OCI-LY1 (cell line): ENCODE results near the gene UBE2R2.

Experiments
- EZH2 ChIP-seq: fragments of 200-600 bp; sonication (generic), shearing (Covaris generic); IDR thresholded peaks from 2 replicates; pipeline ENCODE4 v1.8.0; 2017; ENCODE audit warnings: borderline replicate concordance, mixed run types, mild to moderate bottlenecking, antibody characterized with exemption, low read length, moderate library complexity, mixed read lengths
- TF ChIP-seq, protein P1 (sequence below): fragments of 200-600 bp; sonication (generic), shearing (Covaris generic); IDR thresholded peaks from 2 replicates; pipeline ENCODE4 v1.5.1; 2017; ENCODE audit warnings: mild to moderate bottlenecking, antibody characterized with exemption, low read length, moderate library complexity, mixed read lengths

DNA sequence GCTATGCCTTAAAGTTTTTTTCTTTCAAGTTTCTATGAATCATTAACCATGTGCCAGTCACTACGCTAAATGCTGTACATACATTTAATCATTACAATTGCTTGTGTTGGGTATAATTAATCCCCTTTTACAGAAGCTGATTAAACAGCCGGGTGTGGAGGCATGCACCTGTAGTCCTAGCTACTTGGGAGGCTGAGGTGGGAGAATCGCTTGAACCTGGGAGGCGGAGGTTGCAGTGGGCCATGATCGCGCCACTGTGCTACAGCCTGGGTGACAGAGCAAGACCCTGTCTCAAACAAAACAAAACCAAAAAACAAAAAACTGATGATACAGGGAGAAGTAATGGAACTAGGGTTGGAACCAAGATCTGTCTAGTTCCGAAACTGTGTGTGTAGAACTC is 1.2 kb upstream of the UBE2R2 start:
- TF ChIP-seq, protein P1, sequence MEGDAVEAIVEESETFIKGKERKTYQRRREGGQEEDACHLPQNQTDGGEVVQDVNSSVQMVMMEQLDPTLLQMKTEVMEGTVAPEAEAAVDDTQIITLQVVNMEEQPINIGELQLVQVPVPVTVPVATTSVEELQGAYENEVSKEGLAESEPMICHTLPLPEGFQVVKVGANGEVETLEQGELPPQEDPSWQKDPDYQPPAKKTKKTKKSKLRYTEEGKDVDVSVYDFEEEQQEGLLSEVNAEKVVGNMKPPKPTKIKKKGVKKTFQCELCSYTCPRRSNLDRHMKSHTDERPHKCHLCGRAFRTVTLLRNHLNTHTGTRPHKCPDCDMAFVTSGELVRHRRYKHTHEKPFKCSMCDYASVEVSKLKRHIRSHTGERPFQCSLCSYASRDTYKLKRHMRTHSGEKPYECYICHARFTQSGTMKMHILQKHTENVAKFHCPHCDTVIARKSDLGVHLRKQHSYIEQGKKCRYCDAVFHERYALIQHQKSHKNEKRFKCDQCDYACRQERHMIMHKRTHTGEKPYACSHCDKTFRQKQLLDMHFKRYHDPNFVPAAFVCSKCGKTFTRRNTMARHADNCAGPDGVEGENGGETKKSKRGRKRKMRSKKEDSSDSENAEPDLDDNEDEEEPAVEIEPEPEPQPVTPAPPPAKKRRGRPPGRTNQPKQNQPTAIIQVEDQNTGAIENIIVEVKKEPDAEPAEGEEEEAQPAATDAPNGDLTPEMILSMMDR: no peak
- no peak for TF ChIP-seq EZH2
